Smooth muscle cell (in vitro differentiated cells): Measurements from ENCODE around the gene BMP6. TPM values are rescaled to one million over a fixed set of nuclear protein-coding genes. Genes with fewer than 3 reads are reported as not detected.

Experiments
- DNase-seq: peaks from one replicate; lab custom pipeline; 2025; ENCODE audit not compliant: unreplicated experiment; lab: John Stamatoyannopoulos, UW
- H2AFZ ChIP-seq: fragments of 200-600 bp; sonication (generic); 2 replicates; pipeline ENCODE4 v1.6.0; 2016; ENCODE audit warnings: antibody characterized with exemption, low read depth, mild to moderate bottlenecking
- H3F3A ChIP-seq: fragments of 200-600 bp; sonication (generic); 2 replicates; pipeline ENCODE4 v1.6.0; 2017; ENCODE audit warnings: antibody characterized with exemption, low read depth
- H3K27ac ChIP-seq: fragments of 200-600 bp; sonication (generic); 2 replicates; pipeline ENCODE4 v1.5.1; 2016; ENCODE audit warnings: low read depth, mild to moderate bottlenecking
- H3K27me3 ChIP-seq: fragments of 200-600 bp; sonication (generic); 2 replicates; pipeline ENCODE4 v1.6.1; 2016; ENCODE audit warnings: low read depth, mild to moderate bottlenecking
- H3K36me3 ChIP-seq: fragments of 200-600 bp; sonication (generic); 2 replicates; pipeline ENCODE4 v1.5.1; 2016; ENCODE audit warnings: low read depth
- H3K4me1 ChIP-seq: fragments of 200-600 bp; sonication (generic); 2 replicates; pipeline ENCODE4 v1.5.1; 2016; ENCODE audit warnings: low read depth
- H3K4me2 ChIP-seq: fragments of 200-600 bp; sonication (generic); 2 replicates; pipeline ENCODE4 v1.6.0; 2016; ENCODE audit warnings: mild to moderate bottlenecking
- H3K4me3 ChIP-seq: fragments of 200-600 bp; sonication (generic); 2 replicates; pipeline ENCODE4 v1.5.1; 2016; ENCODE audit warnings: mild to moderate bottlenecking
- H3K79me2 ChIP-seq: fragments of 200-600 bp; sonication (generic); 2 replicates; pipeline ENCODE4 v1.6.0; 2016; ENCODE audit warnings: low read depth, mild to moderate bottlenecking
- H3K9ac ChIP-seq: fragments of 200-600 bp; sonication (generic); 2 replicates; pipeline ENCODE4 v1.6.0; 2016; ENCODE audit warnings: low read depth
- H3K9me3 ChIP-seq: fragments of 200-600 bp; sonication (generic); replicated peaks from 2 replicates; pipeline ENCODE4 v1.5.1; 2016; ENCODE audit warnings: low read depth
- H4K20me1 ChIP-seq: fragments of 200-600 bp; sonication (generic); 2 replicates; pipeline ENCODE4 v1.6.0; 2016; ENCODE audit warnings: low read depth
- CTCF ChIP-seq: fragments of 200-600 bp; sonication (generic); IDR thresholded peaks from 2 replicates; pipeline ENCODE4 v1.5.1; 2017; ENCODE audit warnings: borderline replicate concordance, mild to moderate bottlenecking, antibody characterized with exemption; ENCODE audit not compliant: insufficient read depth, poor library complexity, severe bottlenecking
- WGBS: methylation state at CpG from one replicate; pipeline ENCODE4 v1.1.7; 2016; ENCODE audit warnings: low lambda C conversion rate; 5-methylcytosine and 5-hydroxymethylcytosine counted together
- polyA plus RNA-seq: library from polyadenylated mRNA; unstranded; fragments of >200 nt; fragmentation: Nextera tagmentation; extraction: Ambion mirVana; gene quantifications from 2 replicates; pipeline ENCODE4 v1.2.1, GENCODE V29; 2016
- total RNA-seq: library from RNA; depleted of rRNA; stranded (reverse); fragments of >200 nt; gene quantifications from 2 replicates; pipeline ENCODE4 v1.2.3, GENCODE V29; 2014

BMP6 gene
- total and polyA plus RNA-seq, 2 experiments from 2014 or later = 14.5 to 17.0 TPM

- Histone ChIP-seq H3K36me3 (no peaks in the 10 kb centered on the region), H3K9me3 (no peaks in the 10 kb centered on the region), H3K9ac (no peak overlapping the region), H4K20me1 (no peaks in the 10 kb centered on the region), H3K4me2 (no peak overlapping the region), H2AFZ (no peak overlapping the region), H3F3A (peaks cover 3% of the 10 kb centered on the region), H3K4me1 (peaks cover 13% of the 10 kb centered on the region), H3K27ac (no peak overlapping the region), H3K79me2 (no peaks in the 10 kb centered on the region), H3K4me3 (no peak overlapping the region), H3K27me3 (peaks cover 38% of the 10 kb centered on the region)
- no peak for DNase-seq
- no peak for TF ChIP-seq CTCF
- 92% methylated on average over 6 of the region's 6 CpGs for WGBS
Measured at GRCh38 chr6:7723554-7723953, 2.3 kb upstream of the BMP6 start.

- H3K79me2 ChIP-seq = no peaks in the 10 kb centered on the region
- no peaks in the 10 kb centered on the region for H3K9me3 ChIP-seq
- H3K4me2 ChIP-seq = peak overlapping the region; percentile 93
- DNase-seq = no peak
- peaks cover 2% of the 10 kb centered on the region for H4K20me1 ChIP-seq
- no peak overlapping the region for H3K27ac ChIP-seq
- WGBS = 36% methylated on average over 10 of the region's 10 CpGs
- no peak overlapping the region for H3K9ac ChIP-seq
- H3K27me3 ChIP-seq = peaks cover 41% of the 10 kb centered on the region
- TF ChIP-seq CTCF = no peak
- H3K36me3 ChIP-seq = no peaks in the 10 kb centered on the region
- H2AFZ ChIP-seq = no peak overlapping the region
- peaks cover 25% of the 10 kb centered on the region for H3K4me1 ChIP-seq
- H3F3A ChIP-seq = peaks cover 14% of the 10 kb centered on the region
- peak overlapping the region; percentile 60 for H3K4me3 ChIP-seq
Measured at GRCh38 chr6:7725412-7725811, 487 bp upstream of the BMP6 start.

GRCh38 chr6:7726416-7727085 is 652 bp downstream of the BMP6 start:
- no peak overlapping the region for H3K9ac ChIP-seq
- H3F3A ChIP-seq = peaks cover 17% of the 10 kb centered on the region
- H3K27ac ChIP-seq = no peak overlapping the region
- DNase-seq = no peak
- peaks cover 28% of the 10 kb centered on the region for H3K4me1 ChIP-seq
- peak overlapping the region; percentile 93 for H3K4me2 ChIP-seq
- no peaks in the 10 kb centered on the region for H3K36me3 ChIP-seq
- TF ChIP-seq CTCF = no peak
- H3K4me3 ChIP-seq = peak overlapping the region; percentile 60
- no peaks in the 10 kb centered on the region for H3K9me3 ChIP-seq
- H2AFZ ChIP-seq = peak overlapping the region; percentile 73
- H4K20me1 ChIP-seq = peaks cover 3% of the 10 kb centered on the region
- H3K79me2 ChIP-seq = no peaks in the 10 kb centered on the region
- 1% methylated on average over 46 of the region's 73 CpGs for WGBS
- H3K27me3 ChIP-seq = peaks cover 41% of the 10 kb centered on the region
